Lower leg skin (tissue), 3 donors: Measurements from ENCODE around the gene TMEM86B.

ENCODE experiments used
- CTCF ChIP-seq, 3 donors: fragments of 450-650 bp; IDR thresholded peaks; one replicate each; pipeline ENCODE4 v1.5.1; 2016; ENCODE audit warnings: antibody characterized with exemption in 3 of 3, mild to moderate bottlenecking in 3 of 3, moderate library complexity in 2 of 3
- POLR2A ChIP-seq, 2 donors: fragments of 450-650 bp; IDR thresholded peaks; one replicate each; pipeline ENCODE4 v1.6.1; 2016 to 2017; ENCODE audit warnings: antibody characterized with exemption in 2 of 2, mild to moderate bottlenecking in 1 of 2, moderate library complexity in 1 of 2

DNA sequence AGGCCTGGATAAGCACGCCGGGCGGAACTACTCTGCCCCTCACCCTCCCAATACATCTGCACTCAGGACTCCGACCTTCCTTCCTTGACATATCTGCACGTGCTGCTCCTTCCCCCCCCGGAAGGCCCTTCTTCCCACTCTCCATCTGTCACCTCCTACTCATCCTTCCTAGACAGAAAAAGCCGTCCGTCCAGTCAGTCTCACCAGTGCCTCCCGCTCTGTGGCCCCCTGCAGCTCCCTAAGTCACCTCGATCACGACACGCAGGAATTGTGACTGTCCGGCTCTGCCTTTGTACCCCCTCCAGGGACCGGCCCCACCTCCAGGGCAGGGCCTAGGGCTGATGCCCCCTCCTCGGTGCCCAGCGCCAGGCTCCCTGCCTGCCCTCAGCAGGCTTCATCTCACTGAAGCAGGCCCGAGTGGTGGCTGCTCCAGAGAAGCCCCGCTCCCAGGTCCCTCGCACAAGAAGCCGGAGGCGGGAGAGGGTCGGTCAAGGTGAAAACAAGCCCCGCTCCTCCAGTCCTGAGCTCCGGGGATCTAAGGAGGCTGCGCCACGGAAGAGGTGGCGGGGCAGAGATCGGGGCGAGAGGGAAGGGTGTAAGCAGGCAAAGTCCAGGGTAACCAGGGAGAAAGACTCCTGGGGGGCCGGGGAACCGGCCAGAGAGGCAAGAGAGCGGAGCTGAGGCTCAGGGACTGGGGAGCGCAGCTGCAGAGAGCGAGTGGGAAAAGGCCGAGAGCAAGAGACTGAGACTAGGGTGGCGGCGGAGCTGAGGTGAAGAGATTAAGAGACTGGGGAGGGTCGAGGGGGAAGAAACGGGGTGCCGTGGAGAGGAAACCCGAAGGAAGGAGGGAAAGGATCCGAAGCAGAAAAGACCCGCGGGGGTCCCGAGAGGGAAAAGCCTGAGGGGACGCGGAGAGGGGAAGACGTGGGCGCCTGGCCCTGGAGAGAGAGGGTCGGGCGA lies 29.2 kb upstream of the TMEM86B start:
- no peak for TF ChIP-seq POLR2A (IDR thresholded peaks at IDR 0.05)
- TF ChIP-seq CTCF (IDR thresholded peaks at IDR 0.05), result no peak
